ENCODE data around the gene TMED10.
A peak's percentile ranks its signal among the peaks of the same experiment; 100 is the strongest.
"Not testable (repeated sequence)": the region's sequence is repeated elsewhere in the genome, so short reads cannot be mapped to it uniquely, and the experiment has no call there.

The TMED10 gene

DNA sequence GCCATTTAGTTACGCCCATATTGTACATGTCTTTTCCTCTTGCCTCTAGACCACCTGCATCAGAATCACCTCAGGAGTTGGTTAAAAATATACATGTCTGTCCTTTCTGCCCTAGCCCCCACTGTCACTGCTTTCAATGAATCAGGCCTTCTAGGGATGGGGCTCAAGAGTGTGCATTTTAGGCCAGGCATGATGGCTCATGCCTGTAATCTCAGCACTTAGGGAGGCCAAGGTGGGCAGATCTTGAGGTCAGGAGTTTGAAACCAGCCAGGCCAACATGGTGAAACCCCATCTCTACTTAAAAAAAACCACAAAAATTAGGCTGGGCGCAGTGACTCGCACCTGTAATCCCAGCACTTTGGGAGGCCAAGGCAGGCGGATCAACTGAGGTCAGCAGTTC, 13.6 kb upstream of the TMED10 start:
- DNase-seq (ENCODE audit: low spot score), result no peak

DNA sequence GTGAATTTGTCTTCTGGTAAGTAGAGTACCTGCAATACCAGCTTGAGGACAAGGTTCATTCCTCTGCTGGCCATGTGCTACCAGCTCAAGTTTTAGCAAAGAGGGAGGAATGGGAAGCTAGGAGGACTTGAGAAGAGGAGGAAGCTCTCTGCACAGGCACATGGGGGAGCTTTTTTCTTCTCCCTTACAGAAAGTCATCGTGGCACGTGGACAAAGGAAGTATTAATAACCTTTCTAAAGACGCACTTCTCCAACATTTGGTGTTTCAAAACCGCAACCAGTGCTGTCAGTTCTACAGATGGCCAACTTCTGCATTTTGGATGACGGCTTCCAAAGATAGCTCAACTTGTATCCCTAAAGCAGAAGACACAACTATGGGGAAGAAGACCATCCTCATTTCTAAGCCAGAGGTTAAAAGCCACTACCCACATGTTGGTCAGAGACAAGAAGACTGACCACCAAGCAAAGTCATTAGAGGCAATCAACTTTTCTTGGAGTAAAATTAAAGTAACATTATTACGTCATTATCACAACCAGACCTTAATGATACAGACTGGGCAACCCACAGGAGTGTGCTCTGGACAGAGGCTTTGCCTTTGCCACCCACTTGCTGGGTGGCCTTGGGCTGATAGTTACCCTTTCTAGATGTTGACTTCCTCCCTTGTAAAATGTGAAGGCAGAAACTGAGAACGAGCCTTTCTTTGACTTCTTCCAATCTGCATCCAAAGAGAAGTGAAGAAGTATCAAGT, 12.3 kb upstream of the TMED10 start:
- DNase-seq (ENCODE audit: low spot score), result peak; percentile 7

DNA sequence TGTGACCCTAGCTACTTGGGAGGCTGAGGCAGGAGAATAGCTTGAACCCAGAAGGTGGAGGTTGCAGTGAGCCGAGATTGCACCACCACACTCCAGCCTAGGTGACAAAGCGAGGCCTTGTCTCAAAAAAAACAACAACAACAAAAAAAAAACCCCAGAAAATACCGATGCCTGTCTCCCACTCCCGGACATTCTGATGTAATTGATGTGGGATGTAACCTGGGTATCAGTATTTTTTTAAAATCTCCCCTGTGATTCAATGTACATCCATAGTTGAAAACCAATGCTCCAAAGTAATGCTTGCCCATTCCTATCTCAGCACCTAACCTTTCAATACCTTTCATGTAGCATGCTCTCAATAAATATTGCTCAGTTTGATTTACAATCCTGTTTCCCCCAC, 11.7 kb upstream of the TMED10 start:
- no peak for DNase-seq (ENCODE audit: low spot score)

DNA sequence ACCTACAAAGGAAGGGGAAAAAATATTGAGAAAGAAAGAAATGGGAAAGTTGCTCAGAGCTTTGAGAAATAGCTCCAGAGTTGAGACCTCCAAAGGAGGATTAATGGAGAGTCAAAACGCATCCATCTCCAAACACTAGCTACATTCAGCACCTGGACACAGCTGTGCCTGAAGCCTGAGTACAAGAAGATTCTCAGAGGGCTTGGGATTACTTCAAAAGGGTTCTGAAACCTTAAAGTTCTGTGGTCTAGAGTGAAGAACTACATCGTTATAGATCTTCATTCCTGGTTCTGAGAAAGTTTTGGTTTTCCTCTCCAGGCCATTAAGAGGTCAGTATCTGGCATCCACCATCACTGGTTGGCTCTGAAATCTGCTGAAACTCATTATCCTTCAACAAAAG, 10.5 kb upstream of the TMED10 start:
- no peak for DNase-seq (ENCODE audit: low spot score)

DNA sequence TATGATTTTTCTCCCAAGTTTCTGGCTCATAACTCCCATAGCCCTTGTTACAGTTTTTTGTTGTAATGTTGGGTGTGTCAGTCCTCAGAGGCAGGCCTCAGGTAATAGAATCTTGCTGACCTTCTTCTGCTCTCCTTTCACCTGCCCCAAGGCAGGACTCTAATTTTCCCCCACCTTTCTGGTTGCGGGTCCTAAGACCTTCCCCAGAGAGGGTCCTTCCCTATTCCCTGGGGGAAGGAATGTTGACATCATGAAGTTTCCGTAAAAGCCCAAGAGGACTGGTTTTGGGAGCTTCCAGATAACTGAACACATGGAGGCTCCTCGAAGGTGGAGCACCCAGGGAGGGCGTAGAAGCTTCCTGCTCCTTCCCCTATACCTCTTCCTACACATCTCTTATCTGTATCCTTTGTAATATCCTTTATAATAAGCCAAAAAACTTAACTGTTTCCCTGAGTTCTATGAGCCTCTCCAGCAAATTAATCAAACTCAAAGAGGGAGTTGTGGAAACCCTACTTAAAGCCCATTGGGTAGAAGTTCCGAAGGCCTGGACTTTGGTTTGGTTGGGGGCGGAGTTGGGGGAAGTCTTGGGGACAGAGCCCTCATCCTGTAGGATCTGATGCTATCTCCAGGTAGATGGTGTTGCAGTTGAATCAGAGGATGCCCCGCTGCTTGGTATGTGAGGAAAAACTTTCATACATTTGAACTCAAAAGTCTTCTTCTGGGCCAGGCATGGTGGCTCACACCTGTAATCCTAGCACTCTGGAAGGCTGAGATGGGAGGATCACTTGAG, 9.0 kb upstream of the TMED10 start:
- DNase-seq (ENCODE audit: low spot score), result no peak

DNA sequence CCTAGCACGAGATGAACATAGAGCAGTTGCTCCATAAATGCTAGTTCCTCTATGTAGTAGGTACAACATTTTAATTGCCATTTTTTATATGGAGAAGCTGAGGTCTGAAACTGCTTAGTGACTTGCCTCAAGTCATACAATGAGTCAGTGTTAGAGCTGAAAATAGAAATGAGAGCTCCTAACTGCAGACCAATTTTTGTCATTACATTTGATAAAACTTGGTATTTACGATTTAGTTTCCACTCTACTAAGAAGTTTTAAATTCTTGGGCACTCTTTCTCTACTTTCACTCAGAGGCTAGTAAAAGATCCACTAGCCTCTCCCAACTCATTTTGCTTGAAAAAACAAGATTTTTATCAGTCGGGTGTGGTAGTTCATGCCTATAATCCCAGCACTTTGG, 8.1 kb upstream of the TMED10 start:
- no peak for DNase-seq (ENCODE audit: low spot score)

DNA sequence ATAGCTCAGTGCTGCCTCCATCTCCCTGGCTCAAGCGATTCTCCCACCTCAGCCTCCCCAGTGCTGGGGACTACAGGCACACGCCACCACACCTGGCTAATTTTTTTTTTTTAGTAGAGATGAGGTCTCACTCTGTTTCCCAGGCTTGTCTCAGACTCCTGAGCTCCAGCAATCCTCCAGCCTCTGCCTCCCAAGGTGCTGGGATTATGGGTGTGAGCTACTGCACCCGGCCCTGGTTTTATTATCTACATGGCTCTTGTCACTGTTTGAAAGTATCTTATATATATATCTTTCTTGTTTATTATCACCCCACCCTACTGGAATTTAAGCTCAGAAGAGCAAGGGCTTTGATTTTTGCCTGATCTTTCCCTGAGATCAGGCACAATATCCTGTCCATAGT, 7.6 kb upstream of the TMED10 start:
- no peak for DNase-seq (ENCODE audit: low spot score)

DNA sequence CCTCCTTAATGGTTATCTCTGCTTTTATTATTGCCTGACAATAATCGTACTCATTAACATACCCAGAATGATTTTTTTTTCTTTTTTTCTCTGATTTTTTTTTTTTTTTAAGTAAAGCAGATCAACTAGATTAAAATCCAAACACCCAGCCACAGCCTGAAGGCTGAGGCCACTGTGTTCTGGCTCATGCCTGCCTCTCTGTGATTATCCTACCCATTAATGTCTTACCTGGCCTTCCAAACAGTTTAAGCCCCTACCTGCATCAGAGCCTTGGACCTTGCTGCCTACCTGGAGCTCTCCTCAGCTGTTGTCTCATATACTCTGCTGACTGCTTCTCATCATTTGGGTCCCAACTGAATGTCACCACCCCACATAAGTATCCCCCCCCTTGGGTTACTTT, 6.8 kb upstream of the TMED10 start:
- no peak for DNase-seq (ENCODE audit: low spot score)

DNA sequence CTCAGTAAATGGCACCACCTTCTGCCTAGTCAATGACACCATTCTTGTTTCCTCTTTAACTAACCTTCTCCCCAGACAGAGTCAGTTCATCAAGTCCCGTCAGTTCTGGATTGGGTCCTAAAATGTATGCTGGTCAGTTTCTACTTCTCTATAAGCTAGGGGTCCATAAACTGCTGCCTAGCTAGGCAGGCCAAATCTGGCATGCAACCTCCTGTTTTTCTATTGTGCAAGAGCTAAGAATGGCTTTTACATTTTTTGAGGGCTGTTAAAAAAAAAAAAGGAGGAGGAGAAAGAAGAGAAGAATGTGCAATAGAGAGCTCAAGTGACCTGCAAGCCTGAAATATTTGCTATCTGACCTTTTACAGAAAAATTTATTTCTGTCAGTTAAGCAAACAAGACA, 6.4 kb upstream of the TMED10 start:
- no peak for DNase-seq (ENCODE audit: low spot score)

DNA sequence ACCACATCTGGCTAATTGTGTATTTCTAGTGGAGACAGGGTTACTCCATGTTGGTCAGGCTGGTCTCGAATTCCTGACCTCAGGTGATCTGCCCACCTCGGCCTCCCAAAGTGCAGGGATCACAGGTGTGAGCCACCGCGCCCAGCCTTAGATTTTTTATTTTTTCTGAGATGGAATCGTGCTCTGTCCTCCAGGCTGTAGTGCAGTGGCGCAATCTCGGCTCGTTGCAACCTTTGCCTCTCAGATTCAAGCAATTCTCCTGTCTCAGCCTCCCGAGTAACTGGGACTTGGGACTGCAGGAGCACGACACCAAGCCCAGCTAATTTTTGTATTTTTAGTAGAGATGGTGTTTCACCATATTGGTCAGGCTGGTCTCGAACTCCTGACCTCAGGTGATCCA, 5.8 kb upstream of the TMED10 start:
- DNase-seq (ENCODE audit: low spot score), result not testable (repeated sequence)

DNA sequence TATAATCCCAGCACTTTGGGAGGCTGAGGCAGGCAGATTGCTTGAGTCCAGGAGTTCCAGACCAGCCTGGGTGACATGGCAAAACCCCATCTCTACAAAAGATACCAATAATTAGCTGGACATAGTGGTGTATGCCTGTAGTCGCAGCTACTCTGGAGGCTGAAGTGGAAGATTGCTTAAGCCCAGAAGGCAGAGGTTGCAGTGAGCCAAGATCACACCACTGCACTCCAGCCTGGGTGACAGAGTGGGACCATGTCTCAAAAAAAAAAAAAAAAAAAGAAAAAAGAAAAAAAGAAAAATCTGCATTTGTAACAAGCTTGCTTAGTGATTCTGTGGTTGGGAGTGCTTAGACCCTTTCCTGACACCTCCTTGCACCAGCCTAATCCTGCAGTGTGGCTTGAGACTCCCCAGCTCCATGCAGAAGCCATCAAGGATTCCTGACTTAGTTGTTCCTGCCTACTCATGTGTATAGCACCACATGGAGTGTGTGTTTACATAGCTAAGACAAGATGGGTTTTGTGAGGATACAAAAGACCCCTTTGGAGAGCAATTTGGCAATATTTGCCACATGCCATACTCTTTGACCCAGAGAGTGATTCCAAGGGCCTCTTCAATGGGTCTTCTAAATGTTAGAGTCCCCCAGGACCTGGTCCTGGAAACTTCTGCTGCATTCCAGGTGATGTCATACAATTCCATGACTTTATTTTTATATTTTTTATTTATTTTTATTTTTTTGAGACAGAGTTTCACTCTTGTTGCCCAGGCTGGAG, 5.1 kb upstream of the TMED10 start:
- DNase-seq (ENCODE audit: low spot score), result no peak

DNA sequence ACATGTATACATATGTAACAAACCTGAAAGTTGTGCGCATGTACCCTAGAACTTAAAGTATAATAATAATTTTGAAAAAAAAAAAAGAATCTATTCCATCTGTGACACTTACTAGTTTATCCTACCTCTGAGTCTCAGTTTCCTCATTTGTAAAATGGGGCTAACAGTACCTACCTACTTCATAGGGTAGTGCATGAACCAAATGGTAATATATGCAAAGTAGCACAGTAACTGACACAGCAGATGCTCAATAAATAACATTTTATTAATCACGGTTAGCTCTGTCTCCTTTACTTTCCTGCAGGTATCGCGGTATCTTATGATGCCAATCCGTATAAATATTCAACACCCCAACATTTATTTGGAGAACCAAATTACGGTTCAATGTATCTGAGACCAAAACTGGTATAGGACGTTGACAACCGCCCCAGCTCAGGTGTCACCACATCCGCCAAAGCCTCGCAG, 703 bp downstream of the TMED10 start:
- DNase-seq (ENCODE audit: low spot score), result no peak

DNA sequence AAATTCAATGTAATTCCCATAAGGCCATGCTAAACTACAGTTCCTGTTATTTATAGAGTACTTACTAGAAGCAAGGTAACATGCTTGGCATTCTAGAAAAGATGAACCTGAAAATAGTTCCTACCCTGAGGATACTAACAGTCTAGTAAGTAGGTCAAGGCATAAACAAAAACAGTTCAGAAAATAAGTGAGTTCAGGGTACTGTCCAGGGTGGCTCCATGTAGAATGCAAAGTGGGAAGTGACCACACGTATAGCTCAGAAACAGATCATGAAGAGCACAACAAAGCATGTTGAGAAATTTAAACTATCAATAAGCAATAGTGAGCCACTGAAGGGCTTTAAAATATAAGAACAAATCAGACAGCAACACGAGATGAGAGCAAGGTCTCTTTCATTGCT, 2.3 kb downstream of the TMED10 start:
- DNase-seq (ENCODE audit: low spot score), result no peak

DNA sequence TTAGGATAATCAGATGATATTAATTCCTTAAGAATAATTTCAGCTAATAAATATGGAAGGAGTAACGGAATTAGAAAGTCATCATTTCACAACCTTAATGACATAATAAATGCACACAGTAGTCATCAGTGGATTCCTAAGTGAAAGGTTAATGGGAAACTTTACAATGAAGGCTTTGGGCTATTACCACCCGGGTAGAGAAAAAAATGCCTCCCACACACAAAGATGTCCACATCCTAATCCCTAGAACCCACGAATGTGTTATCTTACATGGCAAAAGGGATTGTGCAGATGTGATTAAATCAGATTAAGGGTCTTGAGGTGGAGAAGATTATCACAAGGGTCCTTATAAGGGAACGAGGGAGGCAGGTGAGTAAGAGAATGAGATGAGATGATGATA, 5.6 kb downstream of the TMED10 start:
- DNase-seq (ENCODE audit: low spot score), result no peak

DNA sequence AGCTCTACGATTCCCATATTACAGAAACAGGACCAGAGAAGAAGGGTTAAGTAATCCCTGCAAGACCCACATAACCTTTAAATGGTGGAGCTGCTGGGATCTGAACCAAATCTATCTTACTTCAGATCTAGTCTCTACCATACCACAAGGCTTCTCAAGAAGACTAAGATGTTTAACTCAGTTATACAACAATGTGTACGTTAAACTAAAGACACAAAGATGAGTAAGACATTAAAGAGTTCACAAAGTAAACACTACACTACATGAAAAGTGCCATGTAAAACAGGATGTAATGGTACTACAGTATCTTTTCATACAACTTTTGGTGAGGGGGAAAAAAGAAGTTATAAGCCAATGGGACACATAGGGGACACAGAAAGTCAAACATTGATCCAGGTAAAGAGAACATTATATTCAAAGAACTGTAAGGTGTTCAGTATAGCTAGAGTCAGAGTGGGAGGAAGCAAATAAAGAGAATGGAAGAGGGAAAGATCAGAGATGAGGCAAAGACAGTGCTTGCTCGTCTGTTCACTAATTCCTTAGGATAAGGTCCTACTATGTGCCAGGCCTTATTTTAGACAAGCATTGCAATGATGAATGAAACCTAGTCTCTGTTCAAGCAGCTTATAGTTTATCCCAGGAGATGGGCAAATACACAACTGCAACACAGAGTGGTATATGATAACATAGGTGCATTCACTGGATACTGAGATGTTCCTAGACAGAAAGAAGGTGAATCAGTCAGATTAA, 7.7 kb downstream of the TMED10 start:
- no peak for DNase-seq (ENCODE audit: low spot score)

DNA sequence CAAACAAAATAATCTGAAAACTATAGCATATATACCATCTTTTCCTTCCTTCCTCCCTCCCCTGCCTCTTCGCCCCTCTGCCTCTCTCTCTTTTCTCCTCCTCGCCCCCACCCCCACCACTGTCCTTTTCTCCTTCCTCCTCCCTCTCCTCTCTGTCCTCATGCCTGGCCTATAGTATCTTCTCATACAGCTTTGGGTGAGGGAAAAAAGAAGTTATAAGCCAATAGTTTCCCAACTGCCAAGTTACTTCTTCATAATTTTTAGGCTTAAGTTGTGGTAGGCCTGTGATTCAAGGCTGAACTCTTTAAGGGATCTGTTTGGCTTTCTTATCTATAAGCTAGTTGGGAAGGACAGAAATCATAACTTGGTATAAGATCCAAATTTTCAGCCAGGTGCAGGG, 9.1 kb downstream of the TMED10 start:
- no peak for DNase-seq (ENCODE audit: low spot score)

DNA sequence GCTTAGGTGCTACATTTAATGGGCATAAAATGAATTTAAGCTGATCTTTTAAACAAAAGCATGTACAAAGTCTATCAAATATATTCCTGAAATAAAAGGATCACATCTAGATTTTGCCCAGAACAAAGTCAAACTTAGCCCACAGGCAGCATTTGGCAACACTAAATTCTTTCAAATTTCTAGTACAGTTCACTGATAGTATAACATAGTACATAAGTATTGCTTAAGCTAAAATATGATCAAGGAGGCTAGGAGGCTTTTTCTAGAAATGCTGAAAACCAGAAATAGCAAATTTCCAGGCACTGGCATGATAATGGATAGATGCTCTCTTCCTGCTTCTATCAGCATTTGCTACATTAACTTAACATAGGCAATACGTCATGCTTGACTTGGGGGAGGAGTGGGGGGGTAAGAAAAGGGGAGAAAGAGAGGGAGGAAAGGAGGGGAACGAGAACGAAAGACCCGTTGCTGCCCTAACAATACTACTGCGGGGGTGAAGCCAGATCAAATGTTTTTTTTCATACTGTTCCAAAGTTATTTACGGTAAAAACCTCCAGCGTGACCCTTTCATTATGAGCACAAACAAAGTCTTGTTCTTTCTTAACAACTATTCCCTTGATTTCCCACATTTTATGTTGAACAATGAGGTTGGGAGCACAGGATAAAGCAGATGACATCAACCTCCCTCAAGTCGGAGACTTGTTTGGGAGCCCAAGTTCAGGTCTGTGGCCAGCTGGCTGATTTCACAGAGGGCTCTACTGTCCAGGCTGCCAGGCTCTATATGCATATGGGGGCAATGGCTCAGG, 10.6 kb downstream of the TMED10 start:
- no peak for DNase-seq (ENCODE audit: low spot score)

DNA sequence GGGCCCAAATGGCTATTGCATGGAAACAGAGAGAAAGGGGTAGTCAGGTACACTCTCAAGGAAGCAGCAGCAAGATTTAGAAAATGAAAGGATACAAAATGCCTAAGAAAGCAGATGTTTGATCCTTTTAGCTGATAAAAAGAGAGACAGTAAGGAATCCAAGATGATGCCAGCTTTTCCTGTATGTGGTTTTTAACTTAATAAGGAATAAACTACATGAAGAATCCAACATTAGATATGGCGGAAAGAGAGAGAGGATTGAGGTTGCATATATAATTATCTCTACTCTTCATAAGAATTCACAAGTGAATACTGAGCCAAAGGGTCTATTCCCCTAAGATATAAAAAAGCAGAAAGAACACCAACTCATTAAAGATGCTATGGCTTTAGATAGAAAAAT, 11.6 kb downstream of the TMED10 start:
- DNase-seq (ENCODE audit: low spot score), result no peak

DNA sequence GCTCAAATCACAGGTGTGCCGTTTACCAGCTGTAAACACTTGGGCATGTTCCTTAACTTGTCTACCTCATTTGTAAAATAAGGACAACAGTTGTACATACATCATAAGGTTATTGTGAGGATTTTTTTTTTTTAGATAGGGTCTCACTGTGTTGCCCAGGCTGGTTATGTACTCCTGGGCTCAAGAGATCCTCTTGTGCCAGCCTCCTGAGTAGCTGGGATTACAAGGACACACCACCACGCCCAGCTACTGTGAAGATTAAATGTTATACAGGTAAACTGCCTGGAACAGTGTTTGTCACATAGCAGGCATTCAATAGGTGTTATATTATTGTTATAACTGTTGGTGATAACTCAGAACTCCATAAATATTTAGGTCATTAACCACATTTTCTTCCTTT, 12.7 kb downstream of the TMED10 start:
- DNase-seq (ENCODE audit: low spot score), result no peak

DNA sequence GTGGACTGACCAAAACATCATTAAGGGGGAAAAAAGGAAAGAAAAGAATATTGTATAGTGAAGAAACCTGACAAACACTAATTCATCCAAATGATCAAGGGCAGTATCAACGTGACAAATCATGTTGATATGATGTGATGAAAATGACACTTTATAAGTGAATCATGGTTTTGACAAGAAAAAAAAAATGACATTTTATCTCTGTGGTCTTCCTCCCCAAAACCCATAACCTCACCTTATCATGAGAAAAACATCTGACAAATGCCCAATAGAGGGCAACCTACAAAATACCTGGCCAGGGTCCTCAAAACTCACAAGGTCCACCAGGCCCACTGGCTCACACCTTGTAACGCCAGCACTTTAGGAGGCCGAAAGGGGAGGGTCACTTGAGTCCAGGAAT, 13.8 kb downstream of the TMED10 start:
- DNase-seq (ENCODE audit: low spot score), result no peak
